NK-92 (cell line): ENCODE results near the gene SIX1.

Experiments used
- DNase-seq: peaks from one replicate; lab custom pipeline; 2025; ENCODE audit not compliant: unreplicated experiment; lab: John Stamatoyannopoulos, UW

Gene SIX1

DNA sequence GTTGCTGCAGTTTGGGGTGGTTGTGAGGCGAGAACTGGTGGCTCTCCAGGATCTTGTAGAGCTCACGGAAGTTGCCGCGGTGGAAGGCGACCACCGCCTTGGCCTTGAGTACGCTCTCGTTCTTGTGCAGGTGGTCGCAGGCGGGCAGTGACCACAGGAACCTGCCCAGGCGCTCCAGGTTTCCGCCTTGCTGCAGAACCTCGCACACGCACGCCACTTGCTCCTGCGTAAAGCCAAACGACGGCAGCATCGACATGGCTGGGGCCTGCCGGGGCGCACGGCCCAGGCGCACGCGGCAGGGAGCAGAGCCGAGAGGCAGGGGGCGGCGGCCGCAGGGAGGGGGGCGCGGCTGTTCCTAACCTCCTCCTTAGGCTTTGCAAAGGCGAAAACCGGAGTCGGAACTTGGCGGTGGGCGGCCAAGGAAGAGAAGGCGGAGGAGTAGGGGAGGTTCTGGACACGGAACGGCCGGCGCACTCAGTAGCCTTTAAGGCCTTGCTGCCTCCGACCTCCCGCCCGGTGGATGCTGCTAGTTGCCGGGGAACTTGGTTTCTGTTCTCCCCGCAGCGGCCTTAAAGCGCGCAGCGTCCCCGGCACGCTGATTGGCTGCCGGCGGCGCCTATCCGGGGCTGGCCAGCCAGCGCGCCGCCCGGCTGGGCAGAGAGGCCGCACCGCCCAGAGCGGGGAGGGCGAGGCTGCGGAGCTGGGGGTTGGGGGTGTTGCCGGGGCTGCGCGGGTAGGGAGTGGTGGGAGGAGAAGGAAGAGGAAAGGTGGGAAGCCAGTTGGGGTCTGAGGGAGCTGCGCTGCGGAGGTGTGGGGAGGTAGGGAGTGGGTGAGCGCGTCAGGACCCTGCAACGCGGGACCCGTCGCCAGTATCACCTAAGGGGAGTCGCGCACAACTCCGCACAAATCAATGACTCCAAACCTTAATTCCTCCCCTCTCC lies at the start of gene SIX1:
SIX1 (minus strand) TSS at position 544 of the 941 bp plus-strand sequence; CDS start at position 256, 288 bp downstream.
- DNase-seq, result no peak

DNA sequence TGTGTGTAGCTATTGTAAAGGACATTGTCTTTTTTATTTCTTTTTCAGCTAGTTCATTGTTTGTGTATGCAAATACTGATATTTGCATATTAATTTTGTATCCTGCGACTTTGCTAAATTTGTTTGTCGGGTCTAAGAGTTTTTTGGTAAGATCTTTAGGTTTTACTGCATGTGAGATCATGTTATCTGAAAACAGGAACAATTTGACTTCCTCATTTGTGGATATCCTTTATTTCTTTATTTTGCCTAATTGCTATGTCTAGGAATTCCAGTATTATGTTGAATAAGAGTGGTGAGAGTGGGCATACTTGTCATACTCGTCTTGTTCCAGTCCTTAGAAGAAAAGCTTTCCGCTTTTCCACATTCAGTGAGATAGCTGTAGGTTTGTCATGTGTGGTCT lies 46.0 kb upstream of the SIX1 start:
- DNase-seq, result no peak

DNA sequence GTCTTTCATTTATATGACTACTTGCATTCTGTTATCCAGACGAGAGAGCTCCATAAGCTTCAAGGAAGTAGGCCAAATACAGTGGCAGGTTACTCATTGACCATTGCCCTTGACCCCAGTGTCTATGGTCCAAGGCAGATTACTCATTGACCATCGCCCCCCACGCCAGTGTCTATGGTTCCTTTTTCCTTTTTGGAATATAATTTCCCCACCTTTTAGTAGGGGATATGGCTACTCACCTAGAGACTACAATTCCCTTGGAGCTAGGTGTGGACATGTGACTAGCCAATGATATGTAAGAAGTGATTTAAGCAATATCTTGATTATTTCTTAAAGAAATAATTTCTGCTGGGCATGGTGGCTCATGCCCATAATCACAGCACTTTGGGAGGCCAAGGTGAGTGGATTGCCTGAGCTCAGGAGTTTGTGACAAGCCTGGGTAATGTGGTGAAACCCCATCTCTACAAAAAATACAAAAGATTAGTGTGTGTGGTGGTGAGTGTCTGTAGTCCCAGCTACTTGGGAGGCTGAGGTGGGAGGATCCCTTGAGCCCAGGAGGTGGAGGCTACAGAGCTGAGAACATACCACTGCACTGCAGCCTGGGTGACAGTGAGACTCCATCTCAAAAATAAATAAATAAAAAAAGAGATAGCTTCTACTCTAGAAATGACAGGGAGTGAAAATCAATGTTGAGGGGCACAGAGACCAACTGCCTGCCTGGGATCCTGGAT lies 42.3 kb upstream of the SIX1 start:
- no peak for DNase-seq

DNA sequence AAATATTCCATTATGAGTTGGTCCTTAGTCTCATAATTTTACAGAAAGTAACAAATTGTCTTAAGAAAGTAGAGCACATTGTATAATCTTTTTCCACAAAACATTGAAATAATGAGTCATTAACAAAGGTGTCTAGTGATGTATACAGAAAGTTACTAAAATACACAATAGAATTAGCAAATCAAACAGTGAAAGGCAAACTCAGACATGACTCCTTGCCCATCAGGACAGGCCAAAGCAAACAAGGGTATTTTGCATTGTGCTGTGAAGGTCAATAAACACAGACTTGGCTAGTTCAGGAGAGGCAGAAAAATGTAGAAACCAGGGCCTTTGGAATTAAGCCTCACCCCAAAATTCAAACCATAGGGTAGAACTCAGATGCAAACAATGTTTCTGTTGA lies 37.6 kb upstream of the SIX1 start:
- no peak for DNase-seq

DNA sequence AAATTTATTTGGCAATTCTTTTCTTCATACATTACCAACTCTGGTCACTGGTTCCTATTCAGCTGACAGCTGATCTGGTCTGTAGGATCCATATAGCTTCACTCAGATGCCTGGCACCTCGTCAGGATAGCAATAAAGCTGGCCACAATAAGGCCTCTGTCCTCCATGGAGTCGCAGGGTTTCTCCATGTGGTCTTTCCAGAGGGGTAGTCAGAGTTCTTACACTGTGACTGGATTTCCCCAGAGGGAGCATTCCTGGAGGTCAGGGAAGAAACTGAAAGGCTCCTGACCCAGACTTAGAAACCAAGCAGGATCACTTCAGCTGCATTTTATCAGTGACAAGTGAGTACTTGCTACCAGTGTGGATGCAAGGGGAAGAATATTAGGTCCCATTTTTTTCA lies 34.9 kb upstream of the SIX1 start:
- DNase-seq, result no peak

DNA sequence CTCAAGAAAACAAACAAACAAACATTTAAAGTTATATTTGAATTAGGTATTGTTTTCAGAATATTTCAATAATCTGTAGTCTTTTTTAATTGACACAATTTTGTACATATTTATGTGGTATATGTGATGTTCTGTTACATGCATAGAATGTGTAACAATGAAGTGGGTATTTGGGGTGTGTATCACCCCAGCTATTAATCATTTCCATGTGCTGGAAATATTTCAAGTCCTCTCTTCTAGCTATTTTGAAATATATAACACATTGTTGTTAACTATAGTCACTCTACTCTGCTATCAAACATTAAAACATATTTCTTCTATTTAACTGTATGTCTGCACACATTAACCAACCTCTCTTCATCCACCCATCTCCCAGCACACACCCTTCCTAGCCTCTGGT lies 32.0 kb upstream of the SIX1 start:
- DNase-seq, result no peak

DNA sequence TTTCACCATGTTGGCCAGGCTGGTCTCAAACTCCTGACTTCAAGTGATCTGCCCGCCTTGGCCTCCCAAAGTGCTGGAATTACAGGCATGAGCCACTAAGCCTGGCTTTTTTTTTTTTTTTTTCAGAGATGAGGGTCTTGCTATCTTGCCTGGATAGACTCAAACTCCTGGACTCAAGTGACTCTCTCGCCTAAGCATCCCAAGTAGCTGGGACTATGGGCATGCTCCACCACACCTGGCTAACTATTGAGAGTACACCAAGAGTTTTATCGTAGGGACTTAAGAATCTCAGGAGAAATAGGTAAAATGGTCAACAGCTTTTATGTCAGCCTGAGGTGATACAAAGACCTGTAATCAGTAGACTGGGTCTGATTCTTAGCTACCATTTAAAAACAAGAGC lies 31.2 kb upstream of the SIX1 start:
- DNase-seq, result no peak

DNA sequence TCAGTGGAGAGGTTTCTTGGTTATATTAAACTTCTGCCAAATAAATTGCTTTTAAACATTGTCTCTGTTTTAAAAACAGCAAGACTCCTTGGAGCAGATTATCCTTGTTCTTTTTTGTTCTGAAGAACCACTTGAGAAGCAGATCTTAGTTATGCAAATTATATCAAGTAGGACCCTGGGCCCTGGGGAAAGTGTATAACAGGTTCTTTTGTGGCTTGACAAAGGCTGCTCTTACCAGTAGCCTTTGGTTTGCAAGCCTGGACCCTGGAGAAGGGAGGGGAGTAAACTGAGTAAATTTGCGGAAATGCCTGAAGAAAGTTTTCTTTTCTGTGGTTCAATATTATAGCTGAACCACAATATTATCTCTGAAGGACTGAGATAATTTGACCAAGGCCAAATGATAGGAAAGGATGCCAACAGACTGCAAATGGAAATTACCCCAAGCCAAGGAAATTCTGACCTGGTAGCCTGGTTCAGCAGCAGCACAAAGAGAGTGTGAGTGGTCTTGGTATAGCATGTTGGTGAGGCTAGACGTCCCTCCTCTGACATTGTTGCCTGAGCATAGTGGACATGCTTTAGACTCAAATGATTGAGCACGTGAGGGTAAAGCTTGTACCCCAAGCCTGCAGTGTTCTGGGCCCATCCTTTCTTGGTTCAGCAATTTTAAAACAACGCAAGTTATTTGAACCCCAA lies 30.4 kb upstream of the SIX1 start:
- DNase-seq, result no peak

DNA sequence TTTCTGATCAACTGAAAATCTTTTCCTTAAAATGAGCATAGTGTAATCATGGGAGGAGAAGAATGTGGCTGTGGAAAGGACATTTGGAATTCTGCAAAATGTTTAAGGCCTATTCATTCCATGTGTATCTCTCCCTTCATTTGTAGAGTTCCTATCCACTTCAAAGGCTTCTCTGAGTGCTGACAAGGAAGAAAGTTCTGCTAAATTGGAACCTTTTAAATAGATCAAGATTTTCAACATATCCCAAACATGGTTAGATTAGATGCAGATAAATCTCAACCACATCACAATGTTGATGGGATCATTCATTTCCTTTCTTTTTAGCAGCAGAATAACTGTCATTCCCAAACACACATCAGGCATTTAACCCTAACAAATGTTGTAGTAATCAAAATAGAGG lies 28.4 kb upstream of the SIX1 start:
- DNase-seq, result no peak

DNA sequence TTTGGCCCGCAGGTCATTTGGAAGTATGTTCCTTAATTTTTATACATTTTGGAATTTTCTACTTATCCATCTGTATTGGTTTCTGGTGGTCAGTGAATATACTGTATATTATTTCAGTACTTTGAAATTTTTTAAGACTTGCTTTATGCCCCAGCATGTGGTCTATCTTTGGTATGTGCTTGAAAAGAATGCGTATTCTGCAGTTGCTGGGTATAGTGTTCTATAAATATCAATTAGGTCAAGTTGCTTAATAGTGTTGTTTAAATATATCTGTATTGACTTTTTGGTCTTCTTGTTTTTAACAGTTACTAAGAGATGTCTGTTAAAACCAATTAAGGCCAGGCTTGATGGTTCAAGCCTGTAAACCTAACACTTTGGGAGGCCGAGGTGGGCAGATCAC lies 21.7 kb upstream of the SIX1 start:
- DNase-seq, result no peak

DNA sequence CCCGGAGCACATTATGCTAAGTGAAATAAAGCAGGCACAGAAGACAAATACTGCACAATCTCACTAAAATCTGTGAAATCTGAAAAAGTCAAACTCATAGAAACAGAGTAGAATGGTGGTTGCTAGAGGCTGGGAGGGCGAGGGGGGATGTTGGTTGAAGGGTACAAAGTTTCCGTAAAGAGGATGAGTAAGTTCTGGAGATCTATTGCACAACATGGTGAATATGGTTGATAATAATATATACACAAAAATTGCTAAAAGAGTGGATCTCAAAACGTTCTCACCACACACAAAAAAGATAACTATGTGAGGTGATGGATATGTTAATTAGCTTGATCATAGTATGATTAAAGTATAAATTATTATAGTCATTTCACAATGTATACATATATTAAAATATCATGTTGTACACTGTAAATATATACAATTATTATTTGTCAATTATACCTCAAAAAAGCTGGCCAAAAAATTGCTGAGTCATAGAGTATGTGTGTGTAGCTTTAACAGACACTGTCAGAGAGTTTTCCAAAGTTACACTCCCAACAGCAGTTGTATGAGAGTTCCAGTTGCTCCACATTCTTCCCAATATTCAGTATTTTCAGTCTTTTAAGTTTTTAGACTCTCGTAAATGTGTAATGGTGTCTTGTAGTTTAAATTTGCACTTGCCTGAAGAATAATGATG lies 19.3 kb upstream of the SIX1 start:
- no peak for DNase-seq

DNA sequence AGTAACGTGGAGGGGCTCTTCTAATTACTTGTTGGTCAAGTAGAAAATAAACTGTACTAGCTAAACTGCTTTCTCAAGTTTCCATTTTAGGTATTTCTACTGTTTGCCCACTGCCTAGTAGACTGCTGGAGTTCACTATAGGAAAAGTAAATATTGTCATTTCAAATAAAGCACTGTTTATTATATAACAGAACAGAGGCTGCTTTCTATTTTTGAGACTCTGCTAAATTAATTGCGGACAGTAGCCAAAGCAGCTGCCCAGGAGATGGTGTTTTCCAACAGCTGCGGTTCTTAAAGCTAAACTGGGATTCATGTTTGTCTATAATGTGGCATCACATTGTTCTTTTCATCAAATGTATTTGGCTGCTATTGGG lies 15.9 kb upstream of the SIX1 start:
- DNase-seq, result no peak

DNA sequence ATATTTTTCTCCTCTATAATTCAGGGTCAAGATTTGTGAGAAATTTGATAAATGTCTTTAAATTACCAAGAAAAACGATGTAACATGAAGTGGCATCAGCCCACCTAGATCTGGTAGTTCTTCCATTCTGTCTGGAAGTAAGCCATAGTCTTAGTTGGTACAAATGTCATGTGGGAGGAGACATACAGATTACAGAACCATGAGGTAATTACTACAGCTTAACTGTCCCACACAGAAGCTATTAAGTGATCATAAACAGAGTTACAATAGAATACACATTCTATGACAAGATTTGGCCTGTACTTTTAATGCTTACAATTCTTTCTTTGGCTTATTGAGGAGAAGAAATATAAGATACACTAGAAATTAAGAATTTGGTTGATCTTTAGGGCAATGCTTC lies 13.7 kb upstream of the SIX1 start:
- DNase-seq, result no peak

DNA sequence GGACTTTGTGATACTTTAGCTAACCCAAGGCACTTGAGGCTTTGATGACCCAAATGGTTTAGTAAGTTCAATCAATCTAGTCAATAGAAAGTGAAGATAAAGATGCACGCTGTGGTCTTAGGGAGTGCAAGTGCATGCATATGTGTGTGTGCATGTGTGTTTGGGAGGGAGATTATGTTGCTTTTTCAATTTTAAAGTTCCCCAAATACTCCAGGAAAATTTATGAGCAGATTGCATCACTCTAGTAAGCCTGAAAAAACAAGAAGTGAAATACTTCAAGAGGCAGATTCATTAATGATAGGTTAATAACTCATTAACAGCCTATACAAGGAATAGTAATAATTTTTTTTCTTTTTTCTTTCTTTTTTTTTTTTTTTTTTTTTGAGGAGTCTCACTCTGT lies 12.4 kb upstream of the SIX1 start:
- DNase-seq, result no peak

DNA sequence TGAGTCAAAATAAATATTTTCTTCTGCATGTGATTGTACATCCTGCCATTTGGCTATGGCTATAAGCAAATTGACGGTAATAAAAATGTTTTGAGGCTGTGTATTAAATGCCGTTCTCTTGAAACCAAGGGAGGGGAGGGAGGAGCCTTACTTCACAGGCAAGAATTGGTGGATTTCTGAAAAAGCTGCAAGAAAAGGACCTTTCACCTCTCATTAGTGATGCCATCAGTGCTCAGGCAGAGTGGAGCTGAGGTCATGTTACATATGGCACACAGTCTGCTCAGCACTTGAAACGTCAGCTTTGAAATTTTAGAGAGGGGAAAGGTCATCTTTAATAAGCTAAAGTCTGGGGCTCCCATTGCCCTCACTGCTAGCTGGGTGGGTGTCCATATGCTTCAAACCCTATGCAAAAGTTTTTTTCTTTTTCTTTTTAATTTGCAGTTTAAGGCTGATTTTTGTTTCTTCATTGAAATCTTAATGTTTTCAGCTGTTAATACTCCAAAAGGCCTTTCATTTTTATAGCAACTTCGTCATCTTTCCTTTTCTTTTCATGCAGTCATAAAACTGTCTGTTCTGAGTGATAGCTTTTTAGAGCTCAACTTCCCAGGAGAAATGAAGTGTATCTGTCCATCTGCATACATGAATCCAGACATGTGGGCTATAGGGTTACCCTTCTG lies 9.8 kb upstream of the SIX1 start:
- DNase-seq, result no peak

DNA sequence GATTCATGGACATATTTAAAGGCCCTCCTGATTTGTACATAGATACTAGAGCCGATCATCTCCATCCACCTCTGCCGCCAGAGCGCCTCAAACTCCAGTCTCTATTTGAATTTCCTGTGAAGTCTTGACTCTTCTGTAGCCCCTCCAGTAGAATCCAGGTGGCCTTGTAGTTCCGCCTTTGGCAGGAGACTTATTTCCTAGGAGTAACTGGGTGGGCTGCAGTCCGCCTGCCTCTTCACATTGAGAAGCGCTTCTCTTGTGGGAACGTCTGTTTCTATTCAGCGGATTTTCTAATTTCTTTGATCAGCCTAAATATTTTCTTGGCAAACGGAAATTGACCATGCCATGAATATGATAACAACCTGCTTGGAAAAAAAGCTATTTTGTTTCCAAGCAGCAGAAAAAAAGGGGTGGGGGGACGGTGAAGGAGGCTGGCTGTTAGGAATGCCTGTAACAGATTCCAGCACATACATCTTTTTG lies 9.0 kb upstream of the SIX1 start:
- DNase-seq, result no peak

DNA sequence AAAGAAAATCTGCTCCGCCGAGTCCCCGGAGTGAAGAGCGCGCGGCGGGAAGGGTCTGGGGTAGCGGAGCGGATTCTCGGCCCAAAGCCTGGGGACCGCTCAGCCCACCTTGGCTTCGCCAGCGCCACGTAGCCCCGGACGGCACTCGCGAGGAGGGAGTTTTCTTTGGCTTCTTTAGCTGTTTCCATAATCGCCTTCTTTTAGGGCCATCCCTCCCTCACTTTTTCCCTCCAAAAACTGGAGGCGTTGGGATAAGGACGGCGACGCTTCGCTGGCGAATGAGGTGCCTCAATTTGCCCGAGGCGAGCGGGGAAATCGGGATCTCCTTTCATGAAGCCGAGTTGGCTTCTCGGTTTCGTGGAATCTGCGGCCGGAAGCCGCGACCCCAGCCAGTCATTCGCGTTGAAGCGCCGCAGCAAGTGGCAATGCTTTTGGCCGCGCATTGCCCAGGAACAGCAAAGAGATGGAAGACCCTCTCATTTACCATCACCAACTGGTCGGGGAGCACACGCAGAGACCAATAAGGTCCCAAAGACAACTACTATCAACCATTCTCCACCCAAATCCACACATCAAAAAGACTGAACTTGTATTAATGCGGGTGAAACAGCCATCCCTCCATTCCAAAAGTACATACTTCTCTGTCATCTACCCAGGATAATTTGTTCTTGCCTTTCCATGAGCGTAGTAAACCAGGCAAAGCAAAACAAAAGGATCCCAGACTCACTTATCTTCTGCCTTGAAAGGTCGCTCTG lies 8.4 kb upstream of the SIX1 start:
- DNase-seq, result no peak

DNA sequence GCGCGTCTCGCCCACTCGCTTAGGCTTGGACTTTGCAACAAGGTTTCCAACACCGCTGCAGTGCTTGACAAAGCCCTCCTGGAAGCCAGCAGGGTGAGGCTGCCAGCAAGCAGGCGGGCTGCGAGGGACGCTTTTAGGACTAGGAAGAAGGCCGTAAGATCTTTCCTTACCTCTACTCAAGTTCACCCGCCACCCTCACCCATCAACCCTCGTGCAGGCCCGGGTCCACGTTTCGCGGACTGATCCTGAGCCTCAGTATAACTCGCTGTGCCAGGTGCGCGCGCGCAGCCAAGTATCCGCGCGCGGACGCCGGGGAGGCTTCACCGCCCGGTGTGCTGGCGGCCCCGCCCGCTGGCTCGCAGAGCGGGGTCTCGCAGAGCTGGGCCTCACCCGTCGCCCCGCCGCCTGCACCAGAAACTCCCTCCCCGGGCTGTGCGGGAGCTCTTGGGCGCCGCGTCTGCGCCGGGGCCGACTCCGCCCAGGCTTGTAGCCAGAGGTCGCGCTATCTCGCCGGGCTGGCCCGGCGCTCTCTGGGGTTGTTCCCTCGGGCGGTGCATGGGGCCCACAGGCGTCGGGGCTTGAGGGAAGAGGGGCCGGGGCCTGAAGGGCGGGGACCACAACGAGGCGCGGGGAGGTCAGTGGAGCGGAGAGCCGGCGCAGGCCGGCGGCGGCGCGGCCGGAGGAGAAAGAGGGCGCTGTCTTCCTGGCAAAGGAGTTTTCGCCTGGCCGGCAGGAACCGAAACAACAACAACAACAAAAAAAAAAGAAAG lies 7.6 kb upstream of the SIX1 start:
- no peak for DNase-seq
